Posterior vena cava (tissue), 2 donors: ENCODE data around the gene WNT2. TPM values are rescaled to one million over a fixed set of nuclear protein-coding genes. Genes with fewer than 3 reads are reported as not detected.
"Not testable (repeated sequence)": the region's sequence is repeated elsewhere in the genome, so short reads cannot be mapped to it uniquely, and the experiment has no call there.

Source experiments
- DNase-seq: peaks from one replicate; pipeline ENCODE4 v3.0.0-alpha.2; 2020; ENCODE audit warnings: low spot score
- intact Hi-C, 2 donors: fragments of 100-400 bp; cut with DNase I; formaldehyde crosslinking; loops; one replicate each; pipeline versions ENCODE4 v1.14.1 to v1.14.2; 2022 to 2023
- total RNA-seq, 2 donors: library from RNA; stranded (reverse); fragmentation: NEBNext Ultra II Directional; extraction: Animal tissue kit (Norgen Biotek cat#: 25700); gene quantifications; one replicate each; pipeline ENCODE4 v1.2.1, GENCODE V29; 2021
- donor health status: DM: yes; HTN: yes; CAD: no.
- donor health status: DM: yes; HTN: yes; CAD: no.

WNT2 gene
- total RNA-seq, 2 donors from 2014 or later, result 1.00 to 4.7 TPM

DNA sequence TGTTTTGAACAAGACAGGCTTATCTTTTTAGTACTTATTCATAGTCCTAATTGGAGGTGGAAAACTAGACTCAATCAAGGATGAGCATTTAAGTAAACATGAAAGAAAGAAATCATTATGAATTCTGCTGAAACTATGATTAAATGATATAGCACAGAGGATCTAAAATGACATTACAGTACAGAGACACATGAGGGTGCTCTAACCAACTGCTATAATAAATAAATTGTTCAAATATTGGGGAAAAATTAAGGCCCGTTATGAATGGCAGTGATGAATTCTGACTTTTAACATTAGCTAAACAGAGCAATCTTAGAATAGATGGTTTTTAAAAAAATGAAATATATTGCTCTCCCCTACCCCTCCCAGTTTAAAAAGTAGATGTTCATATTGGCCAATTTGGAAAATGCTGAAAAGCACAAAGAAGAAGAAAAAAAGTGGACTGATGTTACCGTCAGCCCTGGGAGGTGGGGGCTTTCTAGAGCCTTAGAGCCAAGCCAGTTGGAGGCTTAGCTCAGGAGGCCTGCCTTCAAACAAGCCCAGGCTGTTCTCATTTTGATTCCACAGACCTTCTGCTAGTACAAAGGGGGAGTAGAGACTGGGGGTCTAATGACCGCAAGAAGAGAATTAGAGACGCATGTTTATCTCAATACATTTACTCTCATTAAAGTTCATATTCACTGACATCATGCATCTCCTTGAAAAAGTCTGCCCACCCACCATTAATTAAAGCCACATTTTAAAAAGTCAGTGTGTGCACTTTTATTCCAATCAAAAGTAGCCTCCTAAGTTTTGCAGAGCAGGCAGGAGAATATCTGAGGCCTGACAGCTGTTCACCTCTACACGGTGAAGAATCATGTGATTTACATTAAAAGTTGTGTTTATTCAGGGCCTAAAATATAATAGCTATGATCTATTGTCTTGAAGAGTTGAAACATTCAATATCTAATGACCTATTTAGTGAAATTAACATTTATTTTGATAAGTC, 10.0 kb downstream of the WNT2 start:
- intact Hi-C loops, result no loop called here
- DNase-seq, result no peak

- DNase-seq, result no peak
- intact Hi-C loops, result no loop called here
These were observed 14.0 kb downstream of the WNT2 start for GRCh38 chr7:117308891-117309290.

- intact Hi-C loops, result no loop called here
- DNase-seq, result no peak
These were observed 20.5 kb downstream of the WNT2 start for GRCh38 chr7:117302396-117302795.

- not testable (repeated sequence) for DNase-seq
These were observed 22.4 kb downstream of the WNT2 start for GRCh38 chr7:117300506-117300905.

DNA sequence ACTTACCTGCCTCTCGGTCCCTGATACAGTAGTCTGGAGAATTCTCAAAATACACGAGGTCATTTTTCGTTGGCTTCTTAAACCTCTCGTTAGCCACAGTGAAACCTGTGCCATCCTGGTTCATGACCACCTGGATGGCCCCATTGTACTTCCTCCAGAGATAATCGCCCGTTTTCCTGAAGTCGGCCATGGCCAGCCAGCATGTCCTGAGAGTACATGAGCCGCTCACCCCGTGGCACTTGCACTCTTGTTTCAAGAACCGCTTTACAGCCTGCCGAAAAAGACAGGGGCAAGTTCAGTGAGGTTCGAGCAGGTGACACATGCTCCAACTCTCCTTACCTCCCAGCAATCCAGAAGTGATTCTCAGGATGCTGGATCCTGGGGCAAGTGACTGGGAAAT, 25.3 kb downstream of the WNT2 start:
- DNase-seq, result no peak
- intact Hi-C loops, result no loop called here

More at GRCh38 chr7:117300506-117300905, 22.4 kb downstream of the WNT2 start:
- intact Hi-C loops, result not testable (repeated sequence)

DNA sequence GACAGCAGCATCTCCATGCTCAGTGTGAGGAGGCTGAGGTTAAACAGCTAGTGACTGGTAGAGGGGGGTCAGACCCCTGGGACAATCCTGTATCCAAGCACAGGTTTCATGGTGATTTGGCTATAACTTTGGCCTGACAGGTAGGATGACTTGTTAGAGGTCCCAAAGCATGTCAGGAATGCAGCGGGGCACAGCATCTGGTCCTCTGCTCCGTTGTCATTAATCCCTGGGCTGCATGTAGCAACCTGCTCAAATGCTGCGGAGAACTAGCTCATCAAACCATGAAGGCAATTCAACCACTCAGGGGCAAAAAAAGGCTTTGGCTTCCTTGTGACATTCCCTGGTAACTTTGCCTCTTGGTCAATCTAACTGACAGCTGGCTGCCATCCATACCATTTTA, 26.8 kb downstream of the WNT2 start:
- intact Hi-C loops, result no loop called here
- no peak for DNase-seq

DNA sequence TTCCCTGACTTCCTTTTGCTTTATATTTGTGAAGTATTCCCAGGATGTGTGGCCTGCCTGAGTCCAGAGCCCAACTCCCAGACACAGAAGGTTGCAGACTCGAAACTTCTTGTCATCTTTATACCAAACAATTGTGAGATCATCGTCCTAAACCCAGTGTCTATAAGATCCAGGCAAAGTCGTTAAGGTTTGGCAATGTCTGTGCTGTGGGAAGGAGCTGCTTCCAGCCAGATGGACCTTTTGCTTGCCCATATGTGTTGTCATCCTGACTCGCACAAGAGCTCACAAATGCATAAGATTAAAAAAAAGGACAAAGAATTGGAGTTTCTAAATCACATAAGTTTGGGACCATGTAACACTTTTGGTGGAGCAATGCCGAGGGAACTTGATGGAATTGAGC, 37.0 kb downstream of the WNT2 start:
- DNase-seq, result no peak
- intact Hi-C loops, result no loop called here

GRCh38 chr7:117284692-117285091, 38.2 kb downstream of the WNT2 start:
- intact Hi-C loops, result no loop called here
- no peak for DNase-seq

GRCh38 chr7:117283779-117284178, 39.1 kb downstream of the WNT2 start:
- no peak for DNase-seq
- intact Hi-C loops, result no loop called here

GRCh38 chr7:117283371-117283770, 39.5 kb downstream of the WNT2 start:
- intact Hi-C loops, result no loop called here
- DNase-seq, result no peak

GRCh38 chr7:117282239-117282812, 40.5 kb downstream of the WNT2 start:
- intact Hi-C loops, result no loop called here
- no peak for DNase-seq

DNA sequence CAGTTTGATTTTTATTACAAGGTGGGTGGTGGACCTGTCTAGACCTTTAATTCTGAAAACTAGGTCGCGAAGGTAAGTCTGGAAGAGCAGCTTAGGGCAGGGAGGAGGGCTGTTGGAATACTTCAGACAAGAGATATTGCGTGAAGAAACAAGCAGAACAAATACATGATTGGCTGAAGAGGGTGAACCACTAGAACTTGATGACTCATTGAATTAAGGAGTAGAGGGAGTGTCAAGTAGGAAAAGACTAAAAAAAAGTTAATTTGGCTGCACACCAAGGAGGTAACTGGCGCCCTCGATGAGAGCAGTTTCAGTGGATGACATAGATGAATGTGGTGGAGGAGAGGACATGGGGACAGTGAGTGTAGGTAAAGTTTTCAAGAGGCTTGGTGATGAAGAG, 41.3 kb downstream of the WNT2 start:
- no peak for DNase-seq
- intact Hi-C loops, result no loop called here

DNA sequence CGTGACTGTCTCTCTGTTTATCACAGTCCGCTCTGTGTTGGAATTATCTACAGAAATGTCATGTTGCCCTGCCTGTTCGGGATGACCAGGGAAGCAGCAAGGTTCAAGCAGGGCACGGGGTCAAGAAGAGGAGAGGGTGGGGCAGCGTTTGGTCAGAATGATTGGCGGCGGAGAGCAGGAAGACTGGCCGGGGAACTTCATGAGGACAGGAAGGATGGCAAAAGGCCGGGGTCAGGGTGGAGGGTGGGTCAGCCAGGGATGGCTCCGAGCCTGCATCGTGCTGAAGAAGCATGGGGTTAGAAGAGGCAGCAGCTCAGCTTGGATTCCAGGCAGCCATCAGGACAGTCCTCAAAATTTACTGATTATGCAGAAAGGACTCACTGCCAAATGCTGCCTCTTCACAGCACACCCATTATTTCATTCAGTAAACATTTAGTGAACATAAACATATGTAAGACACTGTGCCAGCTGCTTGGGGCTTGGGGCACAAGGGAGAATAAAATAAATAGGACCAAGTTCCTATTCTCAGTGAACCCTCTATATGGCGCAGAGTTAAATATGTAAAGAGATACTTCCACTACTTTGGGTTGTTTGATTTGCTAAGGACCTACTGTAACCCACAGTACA, 42.8 kb downstream of the WNT2 start:
- DNase-seq, result no peak
- intact Hi-C loops, result no loop called here

DNA sequence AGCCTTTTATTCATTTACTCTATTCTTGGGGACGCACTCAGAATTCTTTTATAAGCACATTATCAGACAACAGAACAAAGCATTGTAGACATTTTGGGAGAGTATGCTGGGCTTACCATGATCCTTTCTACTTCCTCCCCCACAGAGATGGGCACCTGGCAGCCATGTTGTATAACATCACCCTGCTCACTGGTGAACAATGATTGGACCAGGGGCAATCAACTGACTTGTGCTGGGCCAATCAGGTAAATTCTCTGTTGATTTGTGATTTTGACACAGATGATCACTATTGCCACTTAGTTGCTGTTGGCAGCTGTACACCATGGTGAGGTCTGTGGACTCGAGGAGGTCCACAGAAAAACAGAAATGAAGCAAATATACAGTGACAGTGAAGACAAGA, 43.7 kb downstream of the WNT2 start:
- intact Hi-C loops, result no loop called here

DNA sequence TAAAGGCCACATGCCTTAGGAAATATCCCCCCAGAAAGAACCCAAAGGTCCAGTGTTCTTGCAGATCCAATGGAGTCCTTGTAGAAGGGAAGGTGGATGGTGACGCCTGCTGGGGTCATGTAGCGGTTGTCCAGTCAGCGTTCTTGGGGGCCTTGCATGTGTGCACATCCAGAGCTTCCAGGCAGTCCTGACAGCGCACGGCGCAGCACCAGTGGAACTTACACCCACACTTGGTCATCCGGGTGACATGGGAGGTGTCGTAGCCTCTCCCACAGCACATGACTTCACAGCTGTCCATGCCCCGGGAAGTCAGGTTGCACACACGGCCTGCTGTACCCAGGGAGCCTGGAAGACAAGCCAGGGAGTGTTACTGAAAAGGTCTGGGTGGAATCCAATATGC, 44.8 kb downstream of the WNT2 start:
- DNase-seq, result no peak
- intact Hi-C loops, result no loop called here

More for the DNA sequence above, 43.7 kb downstream of the WNT2 start:
- DNase-seq, result no peak

DNA sequence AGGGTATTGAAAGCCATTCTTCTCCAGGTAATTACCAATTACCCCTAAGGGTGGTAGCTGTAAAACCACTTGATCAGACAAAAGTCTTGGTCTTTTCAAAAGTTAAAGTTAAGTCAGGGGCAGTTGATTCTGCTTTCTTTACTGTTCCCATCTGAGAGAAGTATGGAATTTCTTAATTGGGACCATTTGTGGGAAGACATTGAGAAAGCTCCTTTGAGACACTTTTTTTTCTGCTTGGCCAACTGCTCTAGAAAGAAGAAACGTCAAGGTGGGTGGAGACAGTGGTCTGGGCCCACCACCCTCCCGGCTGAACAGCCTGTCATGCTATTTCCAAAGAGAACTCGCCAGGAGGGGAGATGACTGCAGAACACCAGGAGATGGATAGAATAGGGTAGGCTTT, 45.3 kb downstream of the WNT2 start:
- intact Hi-C loops, result no loop called here
- no peak for DNase-seq

- DNase-seq, result no peak
- intact Hi-C loops, result no loop called here
These were observed 47.9 kb downstream of the WNT2 start for GRCh38 chr7:117274951-117275350.

GRCh38 chr7:117273814-117274225, 49.0 kb downstream of the WNT2 start:
- no peak for DNase-seq
- intact Hi-C loops, result no loop called here

- DNase-seq, result no peak
- intact Hi-C loops, result no loop called here
These were observed 49.5 kb downstream of the WNT2 start for GRCh38 chr7:117273325-117273724.

DNA sequence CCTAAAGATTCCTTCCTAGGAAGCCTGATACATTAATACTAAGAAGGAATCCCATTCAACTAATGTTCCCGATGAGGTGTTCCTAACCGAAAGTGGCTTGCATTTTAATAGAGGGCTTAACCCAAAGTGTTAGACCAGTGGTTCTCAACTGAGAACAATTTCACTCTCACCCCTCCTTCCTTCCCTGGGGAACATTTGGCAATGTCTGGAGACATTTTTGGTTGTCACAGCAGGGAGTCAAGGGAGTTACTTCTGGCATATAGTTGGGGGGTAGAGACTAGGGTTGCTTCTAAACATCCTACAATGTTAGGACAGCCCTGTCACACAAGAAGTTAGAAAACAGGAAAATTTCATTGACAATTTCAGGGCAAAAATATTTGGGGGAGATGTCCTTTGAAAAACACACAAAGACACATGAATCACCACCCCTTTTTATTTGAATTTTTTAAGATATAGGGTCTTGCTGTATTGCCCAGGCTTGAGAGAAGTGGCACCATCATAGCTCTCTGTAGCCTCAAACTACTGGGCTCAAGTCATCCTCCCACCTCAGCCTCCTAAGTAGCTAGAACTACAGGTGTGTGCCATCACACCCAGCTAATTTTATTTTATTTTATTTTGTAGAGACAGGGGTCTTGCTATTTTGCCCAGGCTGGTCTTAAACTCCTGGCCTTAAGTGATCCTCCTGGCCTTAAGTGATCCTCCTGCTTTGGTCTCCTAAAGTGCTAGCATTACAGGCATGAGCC, 50.7 kb downstream of the WNT2 start:
- intact Hi-C loops, result no loop called here
- DNase-seq, result no peak
